GM23338 (cell line): ENCODE data around the gene GLMN.

ENCODE experiments used
- CREB1 ChIP-seq: fragments of 250-450 bp; sonication (Bioruptor Pico); IDR thresholded peaks from 2 replicates; pipeline ENCODE4 v1.5.0; 2020; ENCODE audit warnings: low read depth, mild to moderate bottlenecking, moderate library complexity
- CTCF ChIP-seq, 2 experiments: fragments of 200-600 bp in 1 of 2; sonication (generic) in 1 of 2; conservative IDR thresholded peaks; 2 replicates each; pipeline versions ENCODE4 v1.5.1 to v1.6.1; 2016 to 2017; ENCODE audit warnings: antibody characterized with exemption in 2 of 2, low read depth in 2 of 2, mild to moderate bottlenecking in 2 of 2, moderate library complexity in 1 of 2
- ETS1 ChIP-seq: IDR thresholded peaks from 2 replicates; pipeline ENCODE4 v1.6.1; 2016; ENCODE audit warnings: antibody characterized with exemption
- EZH2 ChIP-seq: fragments of 200-600 bp; sonication (generic); IDR thresholded peaks from one replicate; pipeline ENCODE4 v1.8.0; 2017; ENCODE audit warnings: antibody characterized with exemption, mild to moderate bottlenecking, low read depth; ENCODE audit not compliant: unreplicated experiment
- EZH2phosphoT487 ChIP-seq: fragments of 200-600 bp; sonication (generic); IDR thresholded peaks from one replicate; pipeline ENCODE4 v1.8.1; 2018; ENCODE audit warnings: antibody characterized with exemption; ENCODE audit not compliant: unreplicated experiment
- JUNB ChIP-seq: IDR thresholded peaks from one replicate; pipeline ENCODE4 v1.6.1; 2016; ENCODE audit warnings: antibody characterized with exemption; ENCODE audit not compliant: unreplicated experiment
- NANOG ChIP-seq: IDR thresholded peaks from 2 replicates; pipeline ENCODE4 v1.6.1; 2016; ENCODE audit warnings: antibody characterized with exemption, borderline replicate concordance
- POLR2AphosphoS5 ChIP-seq: IDR thresholded peaks from 2 replicates; pipeline ENCODE4 v1.6.1; 2016; ENCODE audit warnings: antibody characterized with exemption, low read depth
- REST ChIP-seq: IDR thresholded peaks from one replicate; pipeline ENCODE4 v1.6.1; 2018; ENCODE audit warnings: antibody characterized with exemption; ENCODE audit not compliant: unreplicated experiment
- STAT1 ChIP-seq: IDR thresholded peaks from one replicate; pipeline ENCODE4 v1.6.1; 2016; ENCODE audit warnings: antibody characterized with exemption; ENCODE audit not compliant: unreplicated experiment
- ZNF114 ChIP-seq: fragments of 250-450 bp; sonication (Bioruptor Pico); IDR thresholded peaks from 2 replicates; pipeline ENCODE4 v1.5.0; 2020; ENCODE audit warnings: mild to moderate bottlenecking, moderate library complexity
- ZNF331 ChIP-seq: fragments of 250-450 bp; sonication (Bioruptor Pico); IDR thresholded peaks from 2 replicates; pipeline ENCODE4 v1.5.0; 2020; ENCODE audit warnings: low read depth, mild to moderate bottlenecking, moderate library complexity

GRCh38 chr1:92343061-92343460 lies 44.3 kb upstream of the GLMN start:
- TF ChIP-seq CTCF (conservative IDR thresholded peaks at IDR 0.05; ENCODE audit: low read depth in 2 of 2) (no peak), REST (no peak), STAT1 (no peak), ZNF331 (CRISPR knock-in tag) (no peak), JUNB (no peak), EZH2phosphoT487 (no peak), POLR2AphosphoS5 (no peak), EZH2 (no peak), ZNF114 (CRISPR knock-in tag) (no peak), CREB1 (CRISPR knock-in tag) (no peak), ETS1 (no peak), NANOG (no peak)
